NCI-H2107 (cell line): ENCODE data around the gene ADAMTS4.

Source experiments
- DNase-seq: peaks from one replicate; lab custom pipeline; 2025; lab: John Stamatoyannopoulos, UW

ADAMTS4 gene

DNA sequence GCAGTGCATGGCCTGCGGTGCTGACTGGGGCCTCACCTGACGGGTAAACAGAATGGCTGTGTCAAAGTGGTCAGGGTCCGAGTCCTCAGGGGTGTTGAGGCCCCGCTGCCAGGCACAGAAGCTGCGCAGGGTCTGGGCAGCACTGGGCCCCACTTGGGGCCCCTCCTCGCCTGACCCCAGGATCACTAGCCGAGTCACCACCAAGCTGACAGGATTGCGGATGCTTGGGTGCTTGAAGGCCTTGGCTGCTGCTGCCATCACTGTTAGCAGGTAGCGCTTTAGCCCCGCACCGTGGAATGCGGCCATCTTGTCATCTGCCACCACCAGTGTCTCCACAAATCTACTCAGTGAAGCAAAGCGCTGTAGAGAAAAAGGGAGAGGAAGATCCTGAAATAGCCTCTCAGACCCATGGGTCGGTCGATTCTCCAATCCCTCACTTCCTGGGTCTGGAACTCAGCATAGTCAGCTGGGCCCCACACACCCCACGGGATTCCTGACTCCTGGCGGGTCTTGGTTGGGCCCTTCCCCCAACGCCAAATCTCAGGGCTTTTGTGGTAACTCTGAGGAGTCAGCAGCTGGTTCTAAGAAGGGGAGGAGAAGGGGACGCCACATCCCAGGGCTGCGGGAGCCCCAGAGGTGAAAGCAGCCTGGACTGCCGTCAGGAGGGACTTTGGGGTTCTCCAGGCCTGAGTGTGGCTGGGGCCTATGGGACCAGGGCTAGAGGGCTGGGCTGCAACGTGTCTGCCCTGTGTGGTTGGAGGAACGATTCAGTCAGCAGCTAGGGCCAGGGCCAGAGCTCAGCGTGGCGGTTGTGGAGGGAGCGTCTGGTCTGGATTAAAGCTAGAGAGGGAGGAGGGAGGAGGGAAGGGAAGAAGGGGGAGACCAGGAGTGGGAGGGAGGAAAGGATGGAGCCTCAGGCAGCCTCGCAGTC is 2.1 kb downstream of the ADAMTS4 start:
- no peak for DNase-seq

DNA sequence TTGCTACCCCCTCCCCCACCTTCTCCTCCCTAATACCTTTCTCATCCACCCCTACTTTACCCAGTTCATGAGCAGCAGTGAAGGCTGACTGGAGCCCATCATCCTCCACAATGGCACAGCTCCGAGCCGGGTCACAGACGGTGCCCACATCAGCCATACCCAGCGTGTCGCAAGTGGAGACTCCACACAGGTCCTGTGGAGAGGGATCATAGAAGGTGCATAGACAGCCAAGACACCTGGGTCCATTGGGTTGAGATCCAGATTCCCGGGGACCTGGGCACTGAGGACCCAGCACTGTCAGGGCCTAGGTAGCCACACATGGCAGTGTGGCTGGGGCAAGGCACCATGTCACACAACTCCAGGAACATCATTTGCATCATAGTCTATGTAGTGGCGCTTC is 2.7 kb downstream of the ADAMTS4 start:
- DNase-seq, result no peak

DNA sequence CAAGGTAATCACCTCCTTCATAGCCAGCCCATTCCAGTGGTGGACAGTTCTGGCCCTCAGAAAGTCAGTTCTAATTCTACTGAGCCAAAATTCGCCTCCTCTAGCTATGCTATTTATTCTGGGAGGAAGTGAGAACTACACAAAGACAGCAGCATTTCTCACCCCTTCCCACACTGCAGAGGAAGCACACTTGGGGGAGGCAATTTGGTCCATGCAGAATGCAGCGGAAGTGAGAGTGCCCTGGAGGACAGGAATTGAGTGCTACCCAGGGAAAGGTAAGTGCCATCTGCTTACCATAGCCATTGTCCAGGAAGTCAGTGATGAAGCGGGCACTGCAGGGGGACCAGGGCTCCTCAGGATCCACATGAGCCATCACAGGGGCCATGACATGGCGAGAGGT is 3.7 kb downstream of the ADAMTS4 start:
- no peak for DNase-seq

DNA sequence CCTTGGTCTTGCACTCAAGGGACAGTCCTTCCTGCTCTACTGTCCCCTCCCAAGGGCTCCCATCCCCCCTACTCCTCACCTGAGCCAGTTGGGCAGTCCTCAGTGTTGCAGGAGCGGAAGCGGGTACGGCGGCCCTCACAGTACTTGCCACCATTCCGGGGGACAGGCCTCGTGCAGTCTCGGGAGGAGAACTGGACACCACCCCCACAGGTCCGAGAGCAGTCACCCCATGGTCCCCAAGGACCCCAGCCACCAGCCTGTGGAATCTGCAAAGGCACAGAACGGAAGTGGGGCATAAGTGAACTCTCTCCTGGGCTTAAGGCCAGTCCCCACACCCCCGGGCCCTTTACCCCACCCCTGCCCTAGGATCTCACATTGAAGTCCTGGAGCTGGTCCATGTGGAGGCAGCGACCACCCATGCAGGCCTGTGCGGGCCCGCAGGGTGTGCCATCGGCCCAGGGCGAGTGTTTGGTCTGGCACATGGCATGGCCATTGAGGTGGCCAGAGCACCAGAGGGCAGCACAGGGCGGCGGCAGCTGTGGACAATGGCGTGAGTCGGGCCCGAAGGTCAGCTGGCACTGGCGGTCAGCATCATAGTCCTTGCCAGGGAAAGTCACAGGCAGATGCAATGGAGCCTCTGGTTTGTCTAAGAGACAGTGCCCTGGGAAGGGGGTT is 5.2 kb downstream of the ADAMTS4 start:
- DNase-seq, result no peak

- DNase-seq, result peak; percentile 59
Measured at GRCh38 chr1:161192476-161193465, 6.1 kb downstream of the ADAMTS4 start.

DNA sequence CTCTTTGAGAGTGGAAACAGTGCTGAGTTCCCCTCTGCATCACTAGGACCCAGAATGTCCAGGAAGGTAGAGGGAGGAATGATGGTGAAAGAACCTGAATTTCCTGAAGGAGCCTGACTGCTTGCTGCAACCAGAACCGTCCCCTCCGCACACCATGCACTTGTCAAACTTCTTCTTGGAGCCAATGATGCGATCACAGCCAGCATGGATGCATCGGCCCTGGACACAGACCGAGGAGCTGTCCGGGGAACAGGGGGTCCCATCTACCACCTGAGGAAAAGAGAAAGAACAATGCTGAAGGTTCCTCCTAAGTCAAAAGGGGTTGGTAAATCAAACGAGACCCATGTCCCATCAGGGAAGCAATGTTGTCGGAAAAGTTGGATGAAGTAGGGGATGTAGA is 6.9 kb downstream of the ADAMTS4 start:
- no peak for DNase-seq

DNA sequence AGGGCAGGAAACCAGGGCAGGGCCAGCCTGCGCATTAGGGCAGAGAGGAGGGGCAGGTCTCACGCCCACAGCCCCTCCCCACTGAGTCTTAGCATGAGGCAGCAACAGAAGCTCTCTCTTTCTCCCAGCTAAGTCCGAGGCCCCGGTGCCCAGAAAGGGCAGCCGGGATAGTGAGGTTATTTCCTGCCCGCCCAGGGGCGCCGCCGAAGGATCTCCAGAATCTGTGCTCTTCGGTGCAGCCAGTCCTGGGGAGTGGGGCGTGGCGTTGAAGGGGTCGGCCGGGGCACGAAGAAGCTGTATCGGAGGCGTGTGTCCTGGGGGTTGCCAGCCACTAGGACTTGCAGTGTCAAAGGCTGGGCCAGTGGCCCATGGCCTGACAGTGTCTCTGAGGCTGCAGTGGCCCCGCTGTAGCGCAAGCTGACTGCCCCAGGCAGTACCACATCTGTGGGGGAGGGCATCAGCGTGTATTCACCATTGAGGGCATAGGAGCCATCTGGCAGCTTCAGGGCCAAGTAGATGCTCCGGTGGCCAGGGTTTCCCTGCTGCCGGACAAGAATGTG is 7.8 kb downstream of the ADAMTS4 start:
- no peak for DNase-seq

DNA sequence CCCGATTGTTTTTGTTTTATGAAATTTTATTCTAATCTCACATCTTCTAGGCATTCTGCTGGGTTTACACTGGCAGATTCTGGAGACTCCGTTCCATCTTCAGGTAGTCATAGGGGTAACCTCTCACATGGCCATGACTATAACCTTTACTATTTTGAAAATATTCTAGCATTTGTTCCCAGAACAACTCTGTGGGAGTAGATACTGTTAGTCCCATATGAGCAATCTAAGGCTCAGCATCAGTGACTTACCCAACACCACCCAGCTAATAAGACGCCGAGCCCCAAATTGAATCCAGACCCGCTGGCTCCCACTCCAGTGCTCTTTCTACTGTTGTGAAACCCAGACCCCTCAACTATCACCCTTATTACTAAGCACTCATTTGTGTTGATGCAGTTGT is 9.8 kb downstream of the ADAMTS4 start:
- no peak for DNase-seq

- DNase-seq, result no peak
Measured at GRCh38 chr1:161188381-161188780, 10.5 kb downstream of the ADAMTS4 start.

GRCh38 chr1:161187311-161187710 is 11.5 kb downstream of the ADAMTS4 start:
- DNase-seq, result no peak

DNA sequence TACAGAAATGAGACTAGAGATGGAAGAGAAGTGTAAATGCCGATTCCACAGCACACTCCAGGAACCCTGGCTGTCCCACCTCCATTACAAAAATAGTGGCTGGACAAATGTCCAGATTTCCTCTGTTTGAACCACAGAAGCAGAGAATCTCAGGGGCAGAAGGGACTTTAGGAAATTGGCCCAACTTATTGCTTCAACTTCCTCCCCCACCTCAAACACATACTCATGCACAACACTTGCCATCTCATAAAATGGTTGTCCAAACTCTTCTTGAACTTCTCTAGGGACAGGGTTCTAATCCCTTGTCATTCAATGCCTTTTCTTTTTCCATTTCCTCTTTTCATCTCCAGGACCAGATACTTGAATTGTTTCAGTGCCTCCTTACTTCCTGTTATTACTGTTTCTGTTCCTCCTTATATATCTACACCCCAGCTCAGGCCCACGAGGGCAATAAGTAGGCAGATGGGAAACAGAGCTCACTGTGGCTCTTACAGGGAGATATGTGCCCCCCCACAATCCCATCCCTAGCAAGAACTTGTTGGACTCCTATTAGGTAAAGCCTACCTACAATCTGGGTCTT is 13.0 kb downstream of the ADAMTS4 start:
- DNase-seq, result no peak

GRCh38 chr1:161185282-161185682 is 13.6 kb downstream of the ADAMTS4 start:
- peak; percentile 28 for DNase-seq

DNA sequence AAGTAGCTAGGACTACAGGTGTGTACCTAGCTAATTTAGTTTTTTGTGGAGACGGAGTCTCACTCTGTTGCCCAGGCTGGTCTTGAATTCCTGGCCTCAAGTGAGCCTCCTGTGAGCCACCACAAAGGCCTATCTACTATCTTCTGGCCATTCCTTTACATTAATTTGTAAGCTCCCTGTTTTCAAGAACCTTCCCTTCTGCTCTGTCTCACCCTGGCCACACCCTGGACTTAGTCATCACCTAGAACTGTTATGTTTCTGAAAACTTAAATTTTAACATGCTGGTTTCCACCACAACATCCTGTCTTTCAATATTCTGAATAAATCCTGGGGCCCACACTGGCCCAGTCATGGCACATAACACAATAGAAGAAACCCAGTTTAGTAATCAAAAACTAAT is 16.6 kb downstream of the ADAMTS4 start:
- DNase-seq, result no peak

- no peak for DNase-seq
Measured at GRCh38 chr1:161180639-161181038, 18.2 kb downstream of the ADAMTS4 start.

GRCh38 chr1:161179698-161180097 is 19.2 kb downstream of the ADAMTS4 start:
- no peak for DNase-seq

GRCh38 chr1:161177936-161178244 is 21.0 kb downstream of the ADAMTS4 start:
- no peak for DNase-seq

- peak; percentile 79 for DNase-seq
Measured at GRCh38 chr1:161177112-161177935, 21.5 kb downstream of the ADAMTS4 start, which contains the start of gene B4GALT3. Gene B4GALT3, minus strand, starts transcription at chr1:161177507. Its CDS starts 1,447 bp downstream, at chr1:161176060.

DNA sequence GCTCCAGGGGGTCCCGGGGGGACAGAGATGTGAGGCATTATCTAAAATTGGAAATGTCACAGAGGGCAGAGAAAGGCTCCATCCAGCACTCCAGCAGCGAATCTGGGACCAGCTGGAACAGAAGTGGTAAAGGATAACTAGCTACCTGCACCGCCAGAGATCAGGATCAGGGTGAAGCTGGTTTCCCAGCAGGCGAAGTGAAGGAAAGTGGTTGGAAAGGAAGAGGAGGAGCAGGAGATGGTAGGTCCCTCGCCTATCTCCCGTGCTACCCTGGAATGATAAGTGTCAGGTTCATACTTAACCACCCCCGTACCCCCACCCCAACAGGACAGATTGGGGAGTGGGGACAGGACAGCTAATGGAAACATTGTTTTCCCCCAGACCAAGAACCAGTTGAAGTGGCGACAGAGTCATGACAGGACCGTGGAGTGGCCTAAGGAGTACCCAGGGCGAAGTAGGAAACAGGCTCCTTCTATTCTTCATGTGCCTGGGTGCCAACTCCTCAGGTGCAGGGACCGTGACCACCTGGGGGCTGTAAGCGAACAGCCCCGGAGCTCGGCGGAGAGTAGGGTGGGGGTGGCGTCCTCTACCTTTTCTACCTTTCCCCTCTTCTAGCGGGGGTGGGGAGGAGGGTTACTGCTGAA is 22.3 kb downstream of the ADAMTS4 start:
- no peak for DNase-seq

DNA sequence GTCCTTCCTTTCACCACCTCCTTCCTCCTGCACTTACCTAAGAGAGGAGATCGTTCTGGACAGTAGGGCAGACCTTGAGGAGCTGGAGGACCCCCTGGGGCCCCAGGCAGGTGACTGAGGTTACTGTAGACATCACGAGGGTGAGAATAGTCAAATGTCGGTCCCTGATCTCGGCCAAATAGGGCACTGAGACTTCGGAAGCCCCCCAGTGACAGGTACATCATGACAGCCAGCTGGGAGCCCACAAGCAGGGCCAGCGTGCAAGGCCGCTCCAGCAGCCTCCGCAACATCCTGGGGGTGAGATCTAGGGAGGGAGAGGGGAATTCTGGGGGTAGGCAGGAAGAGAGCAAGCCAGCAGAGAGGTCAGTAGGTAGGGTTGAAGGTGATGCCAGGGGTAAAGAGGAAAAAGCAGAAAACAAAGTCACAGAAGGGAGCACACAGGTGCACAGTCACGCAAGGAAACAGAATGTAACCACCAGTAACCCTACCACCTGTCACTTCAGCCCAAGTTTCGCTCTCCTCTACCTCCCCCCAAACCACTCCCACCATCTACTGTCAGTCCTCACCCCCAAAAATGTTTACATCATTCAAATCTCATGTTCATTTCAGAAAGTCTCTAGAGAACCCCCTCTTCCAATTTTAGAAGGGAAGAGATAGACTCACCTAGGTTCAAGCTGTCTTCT is 22.9 kb downstream of the ADAMTS4 start:
- no peak for DNase-seq
